Measurements from ENCODE around the gene C2CD4A.

The C2CD4A gene

GRCh38 chr15:62060896-62061280 is 5.9 kb upstream of the C2CD4A start:
- H3K36me3 ChIP-seq (ENCODE audit: control insufficient read depth, insufficient read depth, low read length), result no peaks in the 10 kb centered on the region
- peaks cover 11% of the 10 kb centered on the region for H3K4me1 ChIP-seq (ENCODE audit: control insufficient read depth, insufficient read depth, low read length)
- peak overlapping the region; percentile 31 for H3K9ac ChIP-seq (ENCODE audit: low read length)
- no peaks in the 10 kb centered on the region for H3K9me3 ChIP-seq (ENCODE audit: control insufficient read depth, insufficient read depth, low read depth, low read length)
- H3K27ac ChIP-seq (ENCODE audit: low read depth, low read length), result no peak overlapping the region
- peak overlapping the region; percentile 86 for H3K4me3 ChIP-seq (ENCODE audit: low read depth, low read length)
- H3K27me3 ChIP-seq (ENCODE audit: control insufficient read depth, insufficient read depth, low read length), result peaks cover 62% of the 10 kb centered on the region

GRCh38 chr15:62063825-62064635 is 2.7 kb upstream of the C2CD4A start:
- no peaks in the 10 kb centered on the region for H3K36me3 ChIP-seq (ENCODE audit: control insufficient read depth, insufficient read depth, low read length)
- no peaks in the 10 kb centered on the region for H3K9me3 ChIP-seq (ENCODE audit: control insufficient read depth, insufficient read depth, low read depth, low read length)
- peaks cover 92% of the 10 kb centered on the region for H3K27me3 ChIP-seq (ENCODE audit: control insufficient read depth, insufficient read depth, low read length)
- H3K9ac ChIP-seq (ENCODE audit: low read length), result no peak overlapping the region
- no peak overlapping the region for H3K27ac ChIP-seq (ENCODE audit: low read depth, low read length)
- H3K4me3 ChIP-seq (ENCODE audit: low read depth, low read length), result no peak overlapping the region
- peaks cover 19% of the 10 kb centered on the region for H3K4me1 ChIP-seq (ENCODE audit: control insufficient read depth, insufficient read depth, low read length)

GRCh38 chr15:62067448-62068044 is 769 bp downstream of the C2CD4A start:
- H3K27me3 ChIP-seq (ENCODE audit: control insufficient read depth, insufficient read depth, low read length), result peaks cover 79% of the 10 kb centered on the region

GRCh38 chr15:62068071-62068809 is 1.5 kb downstream of the C2CD4A start:
- H3K9ac ChIP-seq (ENCODE audit: low read length), result peak overlapping the region; percentile 17
- peak overlapping the region; percentile 51 for H3K4me3 ChIP-seq (ENCODE audit: low read depth, low read length)
- no peak overlapping the region for H3K27ac ChIP-seq (ENCODE audit: low read depth, low read length)
- H3K36me3 ChIP-seq (ENCODE audit: control insufficient read depth, insufficient read depth, low read length), result no peaks in the 10 kb centered on the region
- H3K4me1 ChIP-seq (ENCODE audit: control insufficient read depth, insufficient read depth, low read length), result peaks cover 8% of the 10 kb centered on the region
- no peaks in the 10 kb centered on the region for H3K9me3 ChIP-seq (ENCODE audit: control insufficient read depth, insufficient read depth, low read depth, low read length)
- peaks cover 72% of the 10 kb centered on the region for H3K27me3 ChIP-seq (ENCODE audit: control insufficient read depth, insufficient read depth, low read length)

More at GRCh38 chr15:62067448-62068044, 769 bp downstream of the C2CD4A start:
- Histone ChIP-seq H3K9me3 (ENCODE audit: control insufficient read depth, insufficient read depth, low read depth, low read length) (no peaks in the 10 kb centered on the region), H3K4me1 (ENCODE audit: control insufficient read depth, insufficient read depth, low read length) (peaks cover 8% of the 10 kb centered on the region), H3K27ac (ENCODE audit: low read depth, low read length) (no peak overlapping the region), H3K4me3 (ENCODE audit: low read depth, low read length) (peak overlapping the region; percentile 54), H3K9ac (ENCODE audit: low read length) (no peak overlapping the region), H3K36me3 (ENCODE audit: control insufficient read depth, insufficient read depth, low read length) (no peaks in the 10 kb centered on the region)

GRCh38 chr15:62068810-62069167 is 2.0 kb downstream of the C2CD4A start:
- Histone ChIP-seq H3K9ac (ENCODE audit: low read length) (peak overlapping the region; percentile 17), H3K27ac (ENCODE audit: low read depth, low read length) (no peak overlapping the region)

GRCh38 chr15:62069551-62069950 is 2.8 kb downstream of the C2CD4A start:
- no peak overlapping the region for H3K9ac ChIP-seq (ENCODE audit: low read length)
- H3K4me1 ChIP-seq (ENCODE audit: control insufficient read depth, insufficient read depth, low read length), result peaks cover 8% of the 10 kb centered on the region
- no peaks in the 10 kb centered on the region for H3K9me3 ChIP-seq (ENCODE audit: control insufficient read depth, insufficient read depth, low read depth, low read length)
- H3K36me3 ChIP-seq (ENCODE audit: control insufficient read depth, insufficient read depth, low read length), result no peaks in the 10 kb centered on the region
- H3K27ac ChIP-seq (ENCODE audit: low read depth, low read length), result no peak overlapping the region
- H3K27me3 ChIP-seq (ENCODE audit: control insufficient read depth, insufficient read depth, low read length), result peaks cover 59% of the 10 kb centered on the region
- H3K4me3 ChIP-seq (ENCODE audit: low read depth, low read length), result no peak overlapping the region

More at GRCh38 chr15:62068810-62069167, 2.0 kb downstream of the C2CD4A start:
- Histone ChIP-seq H3K4me3 (ENCODE audit: low read depth, low read length) (peak overlapping the region; percentile 51), H3K9me3 (ENCODE audit: control insufficient read depth, insufficient read depth, low read depth, low read length) (no peaks in the 10 kb centered on the region), H3K36me3 (ENCODE audit: control insufficient read depth, insufficient read depth, low read length) (no peaks in the 10 kb centered on the region), H3K27me3 (ENCODE audit: control insufficient read depth, insufficient read depth, low read length) (peaks cover 67% of the 10 kb centered on the region), H3K4me1 (ENCODE audit: control insufficient read depth, insufficient read depth, low read length) (peaks cover 8% of the 10 kb centered on the region)

GRCh38 chr15:62071711-62072308 is 5.0 kb downstream of the C2CD4A start:
- Histone ChIP-seq H3K27ac (ENCODE audit: low read depth, low read length) (no peak overlapping the region), H3K9me3 (ENCODE audit: control insufficient read depth, insufficient read depth, low read depth, low read length) (no peaks in the 10 kb centered on the region), H3K36me3 (ENCODE audit: control insufficient read depth, insufficient read depth, low read length) (no peaks in the 10 kb centered on the region), H3K9ac (ENCODE audit: low read length) (no peak overlapping the region), H3K4me3 (ENCODE audit: low read depth, low read length) (no peak overlapping the region), H3K4me1 (ENCODE audit: control insufficient read depth, insufficient read depth, low read length) (0 out of 2 replicates have a peak, but pooled peaks cover 4% of the 10 kb centered on the region), H3K27me3 (ENCODE audit: control insufficient read depth, insufficient read depth, low read length) (peaks cover 37% of the 10 kb centered on the region)

- Histone ChIP-seq H3K36me3 (ENCODE audit: control insufficient read depth, insufficient read depth, low read length) (no peaks in the 10 kb centered on the region), H3K4me3 (ENCODE audit: low read depth, low read length) (no peak overlapping the region), H3K9ac (ENCODE audit: low read length) (no peak overlapping the region), H3K27me3 (ENCODE audit: control insufficient read depth, insufficient read depth, low read length) (no peaks in the 10 kb centered on the region), H3K4me1 (ENCODE audit: control insufficient read depth, insufficient read depth, low read length) (no peaks in the 10 kb centered on the region), H3K27ac (ENCODE audit: low read depth, low read length) (no peak overlapping the region), H3K9me3 (ENCODE audit: control insufficient read depth, insufficient read depth, low read depth, low read length) (no peaks in the 10 kb centered on the region)
Measured at GRCh38 chr15:62075595-62076277, 9.0 kb downstream of the C2CD4A start.

GRCh38 chr15:62079594-62079993 is 12.8 kb downstream of the C2CD4A start:
- H3K27ac ChIP-seq (ENCODE audit: low read depth, low read length), result no peak overlapping the region
- H3K4me3 ChIP-seq (ENCODE audit: low read depth, low read length), result no peak overlapping the region
- no peaks in the 10 kb centered on the region for H3K4me1 ChIP-seq (ENCODE audit: control insufficient read depth, insufficient read depth, low read length)
- H3K9me3 ChIP-seq (ENCODE audit: control insufficient read depth, insufficient read depth, low read depth, low read length), result peaks cover 4% of the 10 kb centered on the region
- no peak overlapping the region for H3K9ac ChIP-seq (ENCODE audit: low read length)
- no peaks in the 10 kb centered on the region for H3K36me3 ChIP-seq (ENCODE audit: control insufficient read depth, insufficient read depth, low read length)
- no peaks in the 10 kb centered on the region for H3K27me3 ChIP-seq (ENCODE audit: control insufficient read depth, insufficient read depth, low read length)

Data from HUES6 (cell line).